Uterus (tissue), 2 donors: ENCODE measurements around the gene DCBLD1.

ENCODE experiments used
- POLR2A ChIP-seq, 2 donors: fragments of 450-650 bp; IDR thresholded peaks; one replicate each; pipeline ENCODE4 v1.6.1; 2016; ENCODE audit warnings: antibody characterized with exemption in 2 of 2, mild to moderate bottlenecking in 1 of 2, moderate library complexity in 1 of 2
- TF ChIP-seq, protein P1 (sequence below), 4 experiments: fragments of 200-600 bp in 2 of 4; fragments of 450-650 bp in 2 of 4; sonication (generic) in 2 of 4; IDR thresholded peaks; one replicate each; pipeline ENCODE4 v1.5.1; 2016 to 2019; ENCODE audit warnings: antibody characterized with exemption in 4 of 4, mild to moderate bottlenecking in 2 of 4, moderate library complexity in 1 of 4

DNA sequence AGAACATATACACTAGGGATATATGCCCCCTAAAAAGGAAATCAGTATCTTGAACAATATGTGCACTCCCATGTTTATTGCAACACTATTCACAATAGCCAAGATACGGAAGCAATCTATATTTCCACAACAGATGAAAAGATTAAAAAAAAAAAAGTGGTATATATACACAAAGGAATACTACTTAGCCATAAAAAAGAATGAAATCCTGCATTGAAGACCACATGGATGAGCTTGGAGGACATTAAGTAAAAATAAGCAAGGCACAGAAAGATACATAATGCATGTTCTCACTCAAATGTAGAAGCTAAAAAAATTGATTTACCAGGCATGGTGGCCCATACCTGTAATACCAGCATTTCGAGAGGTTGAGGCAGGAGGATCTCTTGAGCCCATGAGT lies 115.3 kb downstream of the DCBLD1 start:
- TF ChIP-seq, protein P1, sequence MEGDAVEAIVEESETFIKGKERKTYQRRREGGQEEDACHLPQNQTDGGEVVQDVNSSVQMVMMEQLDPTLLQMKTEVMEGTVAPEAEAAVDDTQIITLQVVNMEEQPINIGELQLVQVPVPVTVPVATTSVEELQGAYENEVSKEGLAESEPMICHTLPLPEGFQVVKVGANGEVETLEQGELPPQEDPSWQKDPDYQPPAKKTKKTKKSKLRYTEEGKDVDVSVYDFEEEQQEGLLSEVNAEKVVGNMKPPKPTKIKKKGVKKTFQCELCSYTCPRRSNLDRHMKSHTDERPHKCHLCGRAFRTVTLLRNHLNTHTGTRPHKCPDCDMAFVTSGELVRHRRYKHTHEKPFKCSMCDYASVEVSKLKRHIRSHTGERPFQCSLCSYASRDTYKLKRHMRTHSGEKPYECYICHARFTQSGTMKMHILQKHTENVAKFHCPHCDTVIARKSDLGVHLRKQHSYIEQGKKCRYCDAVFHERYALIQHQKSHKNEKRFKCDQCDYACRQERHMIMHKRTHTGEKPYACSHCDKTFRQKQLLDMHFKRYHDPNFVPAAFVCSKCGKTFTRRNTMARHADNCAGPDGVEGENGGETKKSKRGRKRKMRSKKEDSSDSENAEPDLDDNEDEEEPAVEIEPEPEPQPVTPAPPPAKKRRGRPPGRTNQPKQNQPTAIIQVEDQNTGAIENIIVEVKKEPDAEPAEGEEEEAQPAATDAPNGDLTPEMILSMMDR (IDR thresholded peaks at IDR 0.05): no peak
- TF ChIP-seq POLR2A (IDR thresholded peaks at IDR 0.05): no peak
